ENCODE measurements around the gene SLC18A2.

Gene SLC18A2

GRCh38 chr10:117253908-117254307, 13.0 kb downstream of the SLC18A2 start:
- Histone ChIP-seq H3K4me1 (ENCODE audit: control insufficient read depth, insufficient read depth, low read length) (peaks cover 12% of the 10 kb centered on the region), H3K27me3 (ENCODE audit: control insufficient read depth, insufficient read depth, low read length) (no peaks in the 10 kb centered on the region), H3K4me3 (ENCODE audit: low read depth, low read length) (no peak overlapping the region), H3K9ac (ENCODE audit: low read length) (no peak overlapping the region), H3K36me3 (ENCODE audit: control insufficient read depth, insufficient read depth, low read length) (no peaks in the 10 kb centered on the region), H3K27ac (ENCODE audit: low read depth, low read length) (no peak overlapping the region), H3K9me3 (ENCODE audit: control insufficient read depth, insufficient read depth, low read depth, low read length) (no peaks in the 10 kb centered on the region)

- Histone ChIP-seq H3K4me1 (ENCODE audit: control insufficient read depth, insufficient read depth, low read length) (peaks cover 12% of the 10 kb centered on the region), H3K9me3 (ENCODE audit: control insufficient read depth, insufficient read depth, low read depth, low read length) (no peaks in the 10 kb centered on the region), H3K9ac (ENCODE audit: low read length) (no peak overlapping the region), H3K27ac (ENCODE audit: low read depth, low read length) (no peak overlapping the region), H3K4me3 (ENCODE audit: low read depth, low read length) (no peak overlapping the region), H3K27me3 (ENCODE audit: control insufficient read depth, insufficient read depth, low read length) (no peaks in the 10 kb centered on the region), H3K36me3 (ENCODE audit: control insufficient read depth, insufficient read depth, low read length) (no peaks in the 10 kb centered on the region)
Measured at GRCh38 chr10:117254338-117254737, 13.4 kb downstream of the SLC18A2 start.

- Histone ChIP-seq H3K27ac (ENCODE audit: low read depth, low read length) (no peak overlapping the region), H3K9ac (ENCODE audit: low read length) (no peak overlapping the region), H3K9me3 (ENCODE audit: control insufficient read depth, insufficient read depth, low read depth, low read length) (no peaks in the 10 kb centered on the region), H3K27me3 (ENCODE audit: control insufficient read depth, insufficient read depth, low read length) (no peaks in the 10 kb centered on the region), H3K4me1 (ENCODE audit: control insufficient read depth, insufficient read depth, low read length) (peaks cover 14% of the 10 kb centered on the region), H3K4me3 (ENCODE audit: low read depth, low read length) (no peak overlapping the region), H3K36me3 (ENCODE audit: control insufficient read depth, insufficient read depth, low read length) (no peaks in the 10 kb centered on the region)
Measured at GRCh38 chr10:117254774-117255735, 14.1 kb downstream of the SLC18A2 start.

GRCh38 chr10:117255835-117256460, 15.0 kb downstream of the SLC18A2 start:
- Histone ChIP-seq H3K27me3 (ENCODE audit: control insufficient read depth, insufficient read depth, low read length) (no peaks in the 10 kb centered on the region), H3K9me3 (ENCODE audit: control insufficient read depth, insufficient read depth, low read depth, low read length) (no peaks in the 10 kb centered on the region), H3K36me3 (ENCODE audit: control insufficient read depth, insufficient read depth, low read length) (no peaks in the 10 kb centered on the region), H3K4me3 (ENCODE audit: low read depth, low read length) (no peak overlapping the region), H3K4me1 (ENCODE audit: control insufficient read depth, insufficient read depth, low read length) (peaks cover 21% of the 10 kb centered on the region), H3K27ac (ENCODE audit: low read depth, low read length) (no peak overlapping the region), H3K9ac (ENCODE audit: low read length) (no peak overlapping the region)

- H3K9me3 ChIP-seq (ENCODE audit: control insufficient read depth, insufficient read depth, low read depth, low read length): no peaks in the 10 kb centered on the region
- peaks cover 15% of the 10 kb centered on the region for H3K4me1 ChIP-seq (ENCODE audit: control insufficient read depth, insufficient read depth, low read length)
- no peak overlapping the region for H3K4me3 ChIP-seq (ENCODE audit: low read depth, low read length)
- H3K36me3 ChIP-seq (ENCODE audit: control insufficient read depth, insufficient read depth, low read length): no peaks in the 10 kb centered on the region
- no peaks in the 10 kb centered on the region for H3K27me3 ChIP-seq (ENCODE audit: control insufficient read depth, insufficient read depth, low read length)
- no peak overlapping the region for H3K27ac ChIP-seq (ENCODE audit: low read depth, low read length)
- H3K9ac ChIP-seq (ENCODE audit: low read length): no peak overlapping the region
Measured at GRCh38 chr10:117256910-117257309, 16.0 kb downstream of the SLC18A2 start.

- Histone ChIP-seq H3K27ac (ENCODE audit: low read depth, low read length) (no peak overlapping the region), H3K27me3 (ENCODE audit: control insufficient read depth, insufficient read depth, low read length) (no peaks in the 10 kb centered on the region), H3K36me3 (ENCODE audit: control insufficient read depth, insufficient read depth, low read length) (no peaks in the 10 kb centered on the region), H3K4me1 (ENCODE audit: control insufficient read depth, insufficient read depth, low read length) (peaks cover 15% of the 10 kb centered on the region), H3K9me3 (ENCODE audit: control insufficient read depth, insufficient read depth, low read depth, low read length) (no peaks in the 10 kb centered on the region), H3K4me3 (ENCODE audit: low read depth, low read length) (no peak overlapping the region), H3K9ac (ENCODE audit: low read length) (no peak overlapping the region)
Measured at GRCh38 chr10:117257721-117258120, 16.8 kb downstream of the SLC18A2 start.

GRCh38 chr10:117259279-117259678, 18.4 kb downstream of the SLC18A2 start:
- peaks cover 9% of the 10 kb centered on the region for H3K4me1 ChIP-seq (ENCODE audit: control insufficient read depth, insufficient read depth, low read length)
- H3K9me3 ChIP-seq (ENCODE audit: control insufficient read depth, insufficient read depth, low read depth, low read length): no peaks in the 10 kb centered on the region
- H3K36me3 ChIP-seq (ENCODE audit: control insufficient read depth, insufficient read depth, low read length): no peaks in the 10 kb centered on the region
- H3K27me3 ChIP-seq (ENCODE audit: control insufficient read depth, insufficient read depth, low read length): no peaks in the 10 kb centered on the region
- no peak overlapping the region for H3K27ac ChIP-seq (ENCODE audit: low read depth, low read length)
- H3K4me3 ChIP-seq (ENCODE audit: low read depth, low read length): no peak overlapping the region
- no peak overlapping the region for H3K9ac ChIP-seq (ENCODE audit: low read length)

GRCh38 chr10:117260084-117260483, 19.2 kb downstream of the SLC18A2 start:
- Histone ChIP-seq H3K9me3 (ENCODE audit: control insufficient read depth, insufficient read depth, low read depth, low read length) (no peaks in the 10 kb centered on the region), H3K27ac (ENCODE audit: low read depth, low read length) (no peak overlapping the region), H3K9ac (ENCODE audit: low read length) (no peak overlapping the region), H3K4me3 (ENCODE audit: low read depth, low read length) (no peak overlapping the region), H3K27me3 (ENCODE audit: control insufficient read depth, insufficient read depth, low read length) (no peaks in the 10 kb centered on the region), H3K4me1 (ENCODE audit: control insufficient read depth, insufficient read depth, low read length) (peaks cover 9% of the 10 kb centered on the region), H3K36me3 (ENCODE audit: control insufficient read depth, insufficient read depth, low read length) (no peaks in the 10 kb centered on the region)

- H3K4me3 ChIP-seq (ENCODE audit: low read depth, low read length): no peak overlapping the region
- H3K9me3 ChIP-seq (ENCODE audit: control insufficient read depth, insufficient read depth, low read depth, low read length): no peaks in the 10 kb centered on the region
Measured at GRCh38 chr10:117261501-117261900, 20.6 kb downstream of the SLC18A2 start.

GRCh38 chr10:117262291-117262902, 21.5 kb downstream of the SLC18A2 start:
- H3K27ac ChIP-seq (ENCODE audit: low read depth, low read length): no peak overlapping the region

More at GRCh38 chr10:117261501-117261900, 20.6 kb downstream of the SLC18A2 start:
- Histone ChIP-seq H3K27ac (ENCODE audit: low read depth, low read length) (no peak overlapping the region), H3K4me1 (ENCODE audit: control insufficient read depth, insufficient read depth, low read length) (peaks cover 9% of the 10 kb centered on the region), H3K36me3 (ENCODE audit: control insufficient read depth, insufficient read depth, low read length) (no peaks in the 10 kb centered on the region), H3K9ac (ENCODE audit: low read length) (no peak overlapping the region), H3K27me3 (ENCODE audit: control insufficient read depth, insufficient read depth, low read length) (no peaks in the 10 kb centered on the region)

GRCh38 chr10:117262903-117263293, 22.0 kb downstream of the SLC18A2 start:
- Histone ChIP-seq H3K4me1 (ENCODE audit: control insufficient read depth, insufficient read depth, low read length) (peaks cover 9% of the 10 kb centered on the region), H3K27ac (ENCODE audit: low read depth, low read length) (no peak overlapping the region), H3K9ac (ENCODE audit: low read length) (no peak overlapping the region), H3K9me3 (ENCODE audit: control insufficient read depth, insufficient read depth, low read depth, low read length) (no peaks in the 10 kb centered on the region), H3K36me3 (ENCODE audit: control insufficient read depth, insufficient read depth, low read length) (no peaks in the 10 kb centered on the region), H3K27me3 (ENCODE audit: control insufficient read depth, insufficient read depth, low read length) (no peaks in the 10 kb centered on the region), H3K4me3 (ENCODE audit: low read depth, low read length) (no peak overlapping the region)

More at GRCh38 chr10:117262291-117262902, 21.5 kb downstream of the SLC18A2 start:
- H3K36me3 ChIP-seq (ENCODE audit: control insufficient read depth, insufficient read depth, low read length): no peaks in the 10 kb centered on the region
- H3K27me3 ChIP-seq (ENCODE audit: control insufficient read depth, insufficient read depth, low read length): no peaks in the 10 kb centered on the region
- H3K9me3 ChIP-seq (ENCODE audit: control insufficient read depth, insufficient read depth, low read depth, low read length): no peaks in the 10 kb centered on the region
- no peak overlapping the region for H3K9ac ChIP-seq (ENCODE audit: low read length)
- no peak overlapping the region for H3K4me3 ChIP-seq (ENCODE audit: low read depth, low read length)
- H3K4me1 ChIP-seq (ENCODE audit: control insufficient read depth, insufficient read depth, low read length): peaks cover 9% of the 10 kb centered on the region
